MCF 10A (cell line): ENCODE measurements around the gene SPARCL1. TPM values are rescaled to one million over a fixed set of nuclear protein-coding genes. Genes with fewer than 3 reads are reported as not detected.
"Not testable (repeated sequence)": the region's sequence is repeated elsewhere in the genome, so short reads cannot be mapped to it uniquely, and the experiment has no call there.

Experiments
- BruUV-seq: library from RNA; stranded (reverse); fragments of 400-500 nt; replicated peaks from 2 replicates; lab custom pipeline; 2021; lab: Mats Ljungman, UMichigan
- CTCF ChIA-PET: fragments of 300-600 bp; sonication (Branson Sonifier 250); formaldehyde crosslinking; extraction: SDS; loops from one replicate; lab custom pipeline; 2021; ENCODE audit warnings: antibody characterized with exemption, inconsistent platforms; lab: Yijun Ruan, JAX
- POLR2A ChIA-PET: fragments of 300-600, 350-650 bp; sonication (Branson Sonifier 250); formaldehyde crosslinking; extraction: SDS; loops from one replicate; lab custom pipeline; 2020; ENCODE audit warnings: antibody characterized with exemption, inconsistent platforms; lab: Yijun Ruan, JAX
- DNase-seq: peaks from one replicate; pipeline ENCODE4 v3.0.0-alpha.2; 2018; ENCODE audit not compliant: unreplicated experiment
- H3K27ac Mint-ChIP-seq: one replicate; pipeline ENCODE4 v1.8.0; 2022; ENCODE audit warnings: mild to moderate bottlenecking, low read depth, mixed read lengths; ENCODE audit not compliant: unreplicated experiment
- H3K27me3 Mint-ChIP-seq: one replicate; pipeline ENCODE4 v1.8.0; 2022; ENCODE audit warnings: mixed read lengths; ENCODE audit not compliant: insufficient read depth, unreplicated experiment
- H3K36me3 Mint-ChIP-seq: one replicate; pipeline ENCODE4 v1.8.0; 2022; ENCODE audit warnings: mild to moderate bottlenecking, moderate library complexity, mixed read lengths; ENCODE audit not compliant: insufficient read depth, unreplicated experiment
- H3K4me1 Mint-ChIP-seq: one replicate; pipeline ENCODE4 v1.8.0; 2022; ENCODE audit warnings: mixed read lengths; ENCODE audit not compliant: insufficient read depth, unreplicated experiment
- H3K4me3 Mint-ChIP-seq: one replicate; pipeline ENCODE4 v1.8.0; 2022; ENCODE audit warnings: mild to moderate bottlenecking, moderate library complexity, mixed read lengths; ENCODE audit not compliant: unreplicated experiment
- H3K9me3 Mint-ChIP-seq: one replicate; pipeline ENCODE4 v1.8.0; 2022; ENCODE audit warnings: mixed read lengths; ENCODE audit not compliant: unreplicated experiment
- CTCF ChIP-seq: fragments of 200-600 bp; IDR thresholded peaks from one replicate; pipeline ENCODE4 v1.8.0; 2022; ENCODE audit warnings: antibody characterized with exemption, mild to moderate bottlenecking; ENCODE audit not compliant: unreplicated experiment
- intact Hi-C: fragments of 100-400 bp; cut with micrococcal nuclease; formaldehyde crosslinking; loops from 2 replicates; pipeline ENCODE4 v1.14.1; 2022
- total RNA-seq: library from RNA; stranded (reverse); gene quantifications from 2 replicates; pipeline ENCODE4 v1.2.3, GENCODE V29; 2022

The SPARCL1 gene
- total RNA-seq, 1 experiment from 2014 or later: not detected

- CTCF ChIA-PET: interaction anchor here (1.0 kb wide), 1 partner anchor 44 kb away, joined by 3 read pairs; no protein-coding TSS in a partner anchor
These were observed 32.0 kb downstream of the SPARCL1 start for GRCh38 chr4:87497159-87497558.

GRCh38 chr4:87493115-87493514 is 36.1 kb downstream of the SPARCL1 start:
- Mint-ChIP-seq H3K27me3 (no peaks in the 10 kb centered on the region), H3K4me3 (no peak overlapping the region), H3K27ac (no peak overlapping the region), H3K4me1 (no peaks in the 10 kb centered on the region), H3K9me3 (peaks cover 6% of the 10 kb centered on the region), H3K36me3 (no peaks in the 10 kb centered on the region)
- CTCF ChIA-PET: interaction anchor here (0.6 kb wide), 1 partner anchor 1179 kb away, joined by 3 read pairs; no protein-coding TSS in a partner anchor
- TF ChIP-seq CTCF: no peak
- no TSS peak for BruUV-seq
- intact Hi-C loops: no loop called here
- POLR2A ChIA-PET: no interaction called here
- DNase-seq: no peak

More at GRCh38 chr4:87497159-87497558, 32.0 kb downstream of the SPARCL1 start:
- Mint-ChIP-seq H3K27me3 (no peaks in the 10 kb centered on the region), H3K4me1 (no peaks in the 10 kb centered on the region), H3K27ac (no peak overlapping the region), H3K36me3 (no peaks in the 10 kb centered on the region), H3K4me3 (no peak overlapping the region), H3K9me3 (peaks cover 6% of the 10 kb centered on the region)
- POLR2A ChIA-PET: no interaction called here
- DNase-seq: peak; percentile 27
- peak; percentile 28 for TF ChIP-seq CTCF
- intact Hi-C loops: no loop called here
- no TSS peak for BruUV-seq

- H3K9me3 Mint-ChIP-seq, H3K27me3 Mint-ChIP-seq, POLR2A ChIA-PET, H3K4me3 Mint-ChIP-seq, H3K36me3 Mint-ChIP-seq, intact Hi-C loops, H3K27ac Mint-ChIP-seq, H3K4me1 Mint-ChIP-seq, CTCF ChIA-PET, BruUV-seq: not testable (repeated sequence)
- DNase-seq: peak; percentile 21
These were observed 37.3 kb downstream of the SPARCL1 start for GRCh38 chr4:87491851-87492250.

- no peak for TF ChIP-seq CTCF
- no peaks in the 10 kb centered on the region for H3K4me1 Mint-ChIP-seq
- BruUV-seq: no TSS peak
These were observed 37.7 kb downstream of the SPARCL1 start for GRCh38 chr4:87491436-87491835.

More at GRCh38 chr4:87491436-87491835, 37.7 kb downstream of the SPARCL1 start:
- Mint-ChIP-seq H3K27ac (no peak overlapping the region), H3K4me3 (no peak overlapping the region), H3K27me3 (no peaks in the 10 kb centered on the region), H3K36me3 (no peaks in the 10 kb centered on the region), H3K9me3 (peaks cover 6% of the 10 kb centered on the region)
- CTCF ChIA-PET: no interaction called here
- POLR2A ChIA-PET: no interaction called here
- DNase-seq: no peak
- intact Hi-C loops: no loop called here
